ENCODE results near the gene ZNF174. TPM values are rescaled to one million over a fixed set of nuclear protein-coding genes. Genes with fewer than 3 reads are reported as not detected.

Gene ZNF174
- total and polyA plus RNA-seq, 4 donors, result 3.8 to 4.6 (median 4.1) TPM

DNA sequence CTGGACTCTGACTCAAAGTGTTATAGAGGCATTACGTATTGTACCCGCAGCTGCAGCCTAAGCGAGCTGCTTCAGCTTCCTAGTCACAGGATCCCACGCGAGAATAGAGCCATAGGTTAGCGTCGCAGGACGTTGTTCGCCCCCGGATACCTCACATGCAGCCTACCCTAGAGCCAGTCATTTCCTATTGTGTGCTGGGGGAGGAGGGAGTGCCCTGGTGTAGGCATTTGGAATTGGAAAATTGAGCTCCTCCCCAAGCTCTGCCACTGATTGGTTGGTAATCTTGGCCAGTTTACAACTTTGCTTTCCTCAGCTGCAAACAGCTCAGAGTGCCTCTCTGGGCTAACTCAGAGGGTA lies 43.0 kb downstream of the ZNF174 start:
- H3K27ac ChIP-seq (ENCODE audit: low read depth in 1 of 2, low read length in 2 of 2), result peak overlapping the region; percentile 16 to 41
- no peak for DNase-seq (ENCODE audit: low spot score)
- 27% methylated on average over 10 of the region's 10 CpGs for WGBS

GRCh38 chr16:3454093-3454492 lies 53.1 kb downstream of the ZNF174 start:
- TF ChIP-seq FOXA2 (IDR thresholded peaks at IDR 0.05) (no peak), GABPA (IDR thresholded peaks at IDR 0.05 in 1 of 2, conservative IDR thresholded peaks at IDR 0.05 in 1 of 2) (no peak), NR2F2 (IDR thresholded peaks at IDR 0.05) (no peak), TAF1 (conservative IDR thresholded peaks at IDR 0.05) (no peak), YY1 (IDR thresholded peaks at IDR 0.05) (no peak), RXRA (IDR thresholded peaks at IDR 0.05) (no peak), SP1 (IDR thresholded peaks at IDR 0.05) (no peak), EGR1 (IDR thresholded peaks at IDR 0.05; ENCODE audit: low read depth in 2 of 2) (no peak), ATF3 (IDR thresholded peaks at IDR 0.05) (no peak)
- TF ChIP-seq, protein P1, sequence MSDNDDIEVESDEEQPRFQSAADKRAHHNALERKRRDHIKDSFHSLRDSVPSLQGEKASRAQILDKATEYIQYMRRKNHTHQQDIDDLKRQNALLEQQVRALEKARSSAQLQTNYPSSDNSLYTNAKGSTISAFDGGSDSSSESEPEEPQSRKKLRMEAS (IDR thresholded peaks at IDR 0.05), result no peak

More for the DNA sequence above, 43.0 kb downstream of the ZNF174 start:
- no peaks in the 10 kb centered on the region for H3K27me3 ChIP-seq (ENCODE audit: control insufficient read depth in 4 of 4, insufficient read depth in 4 of 4, low read length in 3 of 4)
- H3K36me3 ChIP-seq (ENCODE audit: control insufficient read depth in 4 of 4, insufficient read depth in 3 of 4, low read depth in 1 of 4, low read length in 3 of 4), result peaks cover 0 to 16% (median 4%) of the 10 kb centered on the region in 4 donors
- H3K4me1 ChIP-seq (ENCODE audit: control insufficient read depth in 4 of 4, insufficient read depth in 4 of 4, low read length in 3 of 4), result peaks cover 0 to 16% (median 8%) of the 10 kb centered on the region in 4 donors
- TF ChIP-seq CTCF (IDR thresholded peaks at IDR 0.05; ENCODE audit: low read depth, low read length, missing input control) (peak; percentile 4), RAD21 (IDR thresholded peaks at IDR 0.05) (peak in 1 of 2 donors; percentile 17), ZBTB33 (IDR thresholded peaks at IDR 0.05) (no peak)
- peak overlapping the region; percentile 62 to 89 (median 83) for H3K4me3 ChIP-seq (ENCODE audit: low read depth in 1 of 3, low read length in 3 of 3)
- peak overlapping the region; percentile 45 to 75 for H3K9ac ChIP-seq (ENCODE audit: low read depth in 1 of 2, low read length in 2 of 2)
- peaks cover 0 to 9% (median 3%) of the 10 kb centered on the region in 4 donors for H3K9me3 ChIP-seq (ENCODE audit: control insufficient read depth in 4 of 4, low read length in 3 of 4)

GRCh38 chr16:3454631-3455147 lies 53.7 kb downstream of the ZNF174 start:
- Histone ChIP-seq H3K9ac (ENCODE audit: low read depth in 1 of 2, low read length in 2 of 2) (no peak overlapping the region), H3K27ac (ENCODE audit: low read depth in 1 of 2, low read length in 2 of 2) (no peak overlapping the region), H3K4me1 (ENCODE audit: control insufficient read depth in 4 of 4, insufficient read depth in 4 of 4, low read length in 3 of 4) (peaks cover 0 to 19% (median 13%) of the 10 kb centered on the region in 4 donors), H3K9me3 (ENCODE audit: control insufficient read depth in 4 of 4, low read length in 3 of 4) (no peaks in the 10 kb centered on the region), H3K36me3 (ENCODE audit: control insufficient read depth in 4 of 4, insufficient read depth in 3 of 4, low read depth in 1 of 4, low read length in 3 of 4) (peaks cover 0 to 4% (median 1%) of the 10 kb centered on the region in 4 donors), H3K4me3 (ENCODE audit: low read depth in 1 of 3, low read length in 3 of 3) (no peak overlapping the region), H3K27me3 (ENCODE audit: control insufficient read depth in 4 of 4, insufficient read depth in 4 of 4, low read length in 3 of 4) (no peaks in the 10 kb centered on the region)
- no peak for DNase-seq (ENCODE audit: low spot score)
- WGBS, result 77% methylated on average over 10 of the region's 10 CpGs
- no peak for TF ChIP-seq YY1 (IDR thresholded peaks at IDR 0.05)
- TF ChIP-seq JUND (IDR thresholded peaks at IDR 0.05), result no peak
- TF ChIP-seq, protein P2, sequence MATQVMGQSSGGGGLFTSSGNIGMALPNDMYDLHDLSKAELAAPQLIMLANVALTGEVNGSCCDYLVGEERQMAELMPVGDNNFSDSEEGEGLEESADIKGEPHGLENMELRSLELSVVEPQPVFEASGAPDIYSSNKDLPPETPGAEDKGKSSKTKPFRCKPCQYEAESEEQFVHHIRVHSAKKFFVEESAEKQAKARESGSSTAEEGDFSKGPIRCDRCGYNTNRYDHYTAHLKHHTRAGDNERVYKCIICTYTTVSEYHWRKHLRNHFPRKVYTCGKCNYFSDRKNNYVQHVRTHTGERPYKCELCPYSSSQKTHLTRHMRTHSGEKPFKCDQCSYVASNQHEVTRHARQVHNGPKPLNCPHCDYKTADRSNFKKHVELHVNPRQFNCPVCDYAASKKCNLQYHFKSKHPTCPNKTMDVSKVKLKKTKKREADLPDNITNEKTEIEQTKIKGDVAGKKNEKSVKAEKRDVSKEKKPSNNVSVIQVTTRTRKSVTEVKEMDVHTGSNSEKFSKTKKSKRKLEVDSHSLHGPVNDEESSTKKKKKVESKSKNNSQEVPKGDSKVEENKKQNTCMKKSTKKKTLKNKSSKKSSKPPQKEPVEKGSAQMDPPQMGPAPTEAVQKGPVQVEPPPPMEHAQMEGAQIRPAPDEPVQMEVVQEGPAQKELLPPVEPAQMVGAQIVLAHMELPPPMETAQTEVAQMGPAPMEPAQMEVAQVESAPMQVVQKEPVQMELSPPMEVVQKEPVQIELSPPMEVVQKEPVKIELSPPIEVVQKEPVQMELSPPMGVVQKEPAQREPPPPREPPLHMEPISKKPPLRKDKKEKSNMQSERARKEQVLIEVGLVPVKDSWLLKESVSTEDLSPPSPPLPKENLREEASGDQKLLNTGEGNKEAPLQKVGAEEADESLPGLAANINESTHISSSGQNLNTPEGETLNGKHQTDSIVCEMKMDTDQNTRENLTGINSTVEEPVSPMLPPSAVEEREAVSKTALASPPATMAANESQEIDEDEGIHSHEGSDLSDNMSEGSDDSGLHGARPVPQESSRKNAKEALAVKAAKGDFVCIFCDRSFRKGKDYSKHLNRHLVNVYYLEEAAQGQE (IDR thresholded peaks at IDR 0.05), result no peak
- no peak for TF ChIP-seq NR2F2 (IDR thresholded peaks at IDR 0.05)
- no peak for TF ChIP-seq RXRA (IDR thresholded peaks at IDR 0.05)
- TF ChIP-seq ZBTB33 (IDR thresholded peaks at IDR 0.05), result no peak
- no peak for TF ChIP-seq TAF1 (conservative IDR thresholded peaks at IDR 0.05)
- TF ChIP-seq FOXA2 (IDR thresholded peaks at IDR 0.05), result no peak
- no peak for TF ChIP-seq GABPA (IDR thresholded peaks at IDR 0.05 in 1 of 2, conservative IDR thresholded peaks at IDR 0.05 in 1 of 2)
- no peak for TF ChIP-seq HNF4A (conservative IDR thresholded peaks at IDR 0.05)
- TF ChIP-seq FOXA1 (IDR thresholded peaks at IDR 0.05), result no peak
- TF ChIP-seq HNF4G (IDR thresholded peaks at IDR 0.05), result no peak
- no peak for TF ChIP-seq SP1 (IDR thresholded peaks at IDR 0.05)

More at GRCh38 chr16:3454093-3454492, 53.1 kb downstream of the ZNF174 start:
- H3K27ac ChIP-seq (ENCODE audit: low read depth in 1 of 2, low read length in 2 of 2), result no peak overlapping the region
- no peaks in the 10 kb centered on the region for H3K9me3 ChIP-seq (ENCODE audit: control insufficient read depth in 4 of 4, low read length in 3 of 4)
- no peak for DNase-seq (ENCODE audit: low spot score)
- no peak overlapping the region for H3K4me3 ChIP-seq (ENCODE audit: low read depth in 1 of 3, low read length in 3 of 3)
- H3K27me3 ChIP-seq (ENCODE audit: control insufficient read depth in 4 of 4, insufficient read depth in 4 of 4, low read length in 3 of 4), result no peaks in the 10 kb centered on the region
- H3K4me1 ChIP-seq (ENCODE audit: control insufficient read depth in 4 of 4, insufficient read depth in 4 of 4, low read length in 3 of 4), result peaks cover 0 to 13% (median 8%) of the 10 kb centered on the region in 4 donors
- no peak overlapping the region for H3K9ac ChIP-seq (ENCODE audit: low read depth in 1 of 2, low read length in 2 of 2)
- 94% methylated on average over 5 of the region's 5 CpGs for WGBS
- peaks cover 0 to 4% (median 2%) of the 10 kb centered on the region in 4 donors for H3K36me3 ChIP-seq (ENCODE audit: control insufficient read depth in 4 of 4, insufficient read depth in 3 of 4, low read depth in 1 of 4, low read length in 3 of 4)

Data from liver (tissue), 9 donors.